ENCODE results near the gene ZNF124.
"Not testable (repeated sequence)": the region's sequence is repeated elsewhere in the genome, so short reads cannot be mapped to it uniquely, and the experiment has no call there.

GRCh38 chr1:247171875-247172563, at the start of gene ZNF124:
- not testable (repeated sequence) for TF ChIP-seq CTCF (IDR thresholded peaks at IDR 0.05; ENCODE audit: poor library complexity, severe bottlenecking); EZH2 (IDR thresholded peaks at IDR 0.05; ENCODE audit: borderline replicate concordance, insufficient read depth, low read length, poor library complexity, severe bottlenecking); EP300 (conservative IDR thresholded peaks at IDR 0.05; ENCODE audit: poor library complexity, severe bottlenecking); REST (IDR thresholded peaks at IDR 0.05; ENCODE audit: borderline replicate concordance); POLR2AphosphoS5 (IDR thresholded peaks at IDR 0.05); TAF1 (IDR thresholded peaks at IDR 0.05; ENCODE audit: low read depth)

Measured in neural cell (in vitro differentiated cells).